ENCODE results near the gene HEXIM2. TPM values are rescaled to one million over a fixed set of nuclear protein-coding genes. Genes with fewer than 3 reads are reported as not detected.

HEXIM2 gene
- total RNA-seq, 1 experiment from 2014 or later = 11.9 TPM

- DNase-seq (ENCODE audit: low spot score) (no peak), ATAC-seq (no peak)
- Mint-ChIP-seq H3K36me3 (no peaks in the 10 kb centered on the region), H3K27me3 (ENCODE audit: low read depth) (no peaks in the 10 kb centered on the region), H3K27ac (0 out of 2 replicates have a peak overlapping the region, but pooled peaks have one; percentile 49), H3K4me3 (no peak overlapping the region), H3K4me1 (peaks cover 21% of the 10 kb centered on the region), H3K9me3 (no peaks in the 10 kb centered on the region)
- POLR2A ChIA-PET = no interaction called here
- CTCF ChIA-PET = interaction anchor here (0.5 to 2.1 kb wide), 5 partner anchors 13 to 164 kb away, joined by 3 to 4 read pairs (median 3); partner anchors contain the start of gene HEXIM1
- TF ChIP-seq USF2 (CRISPR knock-in tag; IDR thresholded peaks at IDR 0.05) (no peak), NFATC4 (CRISPR knock-in tag; IDR thresholded peaks at IDR 0.05) (no peak), ZNF423 (CRISPR knock-in tag; IDR thresholded peaks at IDR 0.05) (no peak), ZNF512 (CRISPR knock-in tag; IDR thresholded peaks at IDR 0.05; ENCODE audit: borderline replicate concordance) (no peak), ZNF121 (CRISPR knock-in tag; IDR thresholded peaks at IDR 0.05) (peak; percentile 40; the same call in 1 of the 2 replicates)
Observed at GRCh38 chr17:45128989-45129388, 32.7 kb upstream of the HEXIM2 start.

- no peak overlapping the region for H3K4me3 Mint-ChIP-seq
- peak overlapping the region; percentile 49; the same call in 1 of the 2 replicates for H3K27ac Mint-ChIP-seq
- DNase-seq (ENCODE audit: low spot score) = no peak
Observed at GRCh38 chr17:45129426-45129939, 32.2 kb upstream of the HEXIM2 start.

GRCh38 chr17:45129940-45130680 is 31.6 kb upstream of the HEXIM2 start:
- CTCF ChIA-PET = interaction anchor here (0.7 to 7.6 kb wide), 7 partner anchors 14 to 265 kb away, joined by 3 to 531 read pairs (median 4); partner anchors contain the start of gene HEXIM1
- DNase-seq (ENCODE audit: low spot score) (no peak), ATAC-seq (no peak)
- Mint-ChIP-seq H3K27ac (no peak overlapping the region), H3K9me3 (no peaks in the 10 kb centered on the region), H3K27me3 (ENCODE audit: low read depth) (no peaks in the 10 kb centered on the region; the same call in 1 of the 2 replicates), H3K4me3 (no peak overlapping the region), H3K36me3 (no peaks in the 10 kb centered on the region), H3K4me1 (peaks cover 21% of the 10 kb centered on the region)
- POLR2A ChIA-PET = no interaction called here
- no peak for TF ChIP-seq FOXK1 (CRISPR knock-in tag; IDR thresholded peaks at IDR 0.05)
- TF ChIP-seq NR3C1 (CRISPR knock-in tag; conservative IDR thresholded peaks at IDR 0.05; ENCODE audit: low read depth) = no peak
- TF ChIP-seq ZNF671 (CRISPR knock-in tag; IDR thresholded peaks at IDR 0.05) = no peak
- no peak for TF ChIP-seq ZNF416 (CRISPR knock-in tag; IDR thresholded peaks at IDR 0.05)
- TF ChIP-seq AFF4 (CRISPR knock-in tag; IDR thresholded peaks at IDR 0.05; ENCODE audit: borderline replicate concordance) = no peak
- TF ChIP-seq CDX4 (CRISPR knock-in tag; IDR thresholded peaks at IDR 0.05; ENCODE audit: borderline replicate concordance) = no peak
- TF ChIP-seq E2F5 (CRISPR knock-in tag; IDR thresholded peaks at IDR 0.05) = no peak
- no peak for TF ChIP-seq JUN (CRISPR knock-in tag; IDR thresholded peaks at IDR 0.05)

More at GRCh38 chr17:45129426-45129939, 32.2 kb upstream of the HEXIM2 start:
- Mint-ChIP-seq H3K27me3 (ENCODE audit: low read depth) (no peaks in the 10 kb centered on the region), H3K4me1 (peaks cover 21% of the 10 kb centered on the region), H3K36me3 (no peaks in the 10 kb centered on the region), H3K9me3 (no peaks in the 10 kb centered on the region)
- CTCF ChIA-PET = interaction anchor here (0.5 to 2.1 kb wide), 5 partner anchors 13 to 165 kb away, joined by 3 to 4 read pairs (median 3); partner anchors contain the start of gene HEXIM1
- no peak for TF ChIP-seq EMX1 (CRISPR knock-in tag; IDR thresholded peaks at IDR 0.05)
- peak; percentile 98 for TF ChIP-seq GABPB1 (CRISPR knock-in tag; IDR thresholded peaks at IDR 0.05)
- no peak for TF ChIP-seq ZNF425 (CRISPR knock-in tag; conservative IDR thresholded peaks at IDR 0.05)
- TF ChIP-seq ATF1 (CRISPR knock-in tag; IDR thresholded peaks at IDR 0.05) = no peak
- peak; percentile 46; the same call in 1 of the 2 replicates for TF ChIP-seq ZNF263 (CRISPR knock-in tag; IDR thresholded peaks at IDR 0.05; ENCODE audit: low read depth)
- TF ChIP-seq TEAD1 (CRISPR knock-in tag; IDR thresholded peaks at IDR 0.05) = no peak
- no peak for TF ChIP-seq ZMAT4 (CRISPR knock-in tag; IDR thresholded peaks at IDR 0.05)
- no peak for ATAC-seq
- POLR2A ChIA-PET = no interaction called here

All from WTC11 (cell line).